ENCODE results near the gene SH3BGRL3.

SH3BGRL3 gene

GRCh38 chr1:26277719-26278118, 2.2 kb upstream of the SH3BGRL3 start:
- no peak for DNase-seq

GRCh38 chr1:26278303-26278702, 1.6 kb upstream of the SH3BGRL3 start:
- DNase-seq, result peak; percentile 86

GRCh38 chr1:26278724-26279455, 996 bp upstream of the SH3BGRL3 start:
- peak; percentile 58 for DNase-seq

- DNase-seq, result peak; percentile 53
These were observed 602 bp downstream of the SH3BGRL3 start for GRCh38 chr1:26280333-26281042.

GRCh38 chr1:26281091-26281958, 1.4 kb downstream of the SH3BGRL3 start:
- peak; percentile 49 for DNase-seq

- DNase-seq, result peak; percentile 57
These were observed 2.1 kb downstream of the SH3BGRL3 start for GRCh38 chr1:26281971-26282370.

GRCh38 chr1:26282401-26282918, 2.6 kb downstream of the SH3BGRL3 start:
- DNase-seq, result no peak

GRCh38 chr1:26283279-26283853, 3.5 kb downstream of the SH3BGRL3 start:
- no peak for DNase-seq

GRCh38 chr1:26283871-26284596, 4.1 kb downstream of the SH3BGRL3 start:
- DNase-seq, result no peak

GRCh38 chr1:26284597-26285347, 4.9 kb downstream of the SH3BGRL3 start:
- DNase-seq, result peak; percentile 90

GRCh38 chr1:26285366-26286063, 5.6 kb downstream of the SH3BGRL3 start:
- no peak for DNase-seq

- no peak for DNase-seq
These were observed 6.2 kb downstream of the SH3BGRL3 start for GRCh38 chr1:26286064-26286416.

GRCh38 chr1:26287033-26287711, 7.3 kb downstream of the SH3BGRL3 start:
- DNase-seq, result peak; percentile 17

- DNase-seq, result no peak
These were observed 7.9 kb downstream of the SH3BGRL3 start for GRCh38 chr1:26287811-26288210.

GRCh38 chr1:26288311-26288941, 8.5 kb downstream of the SH3BGRL3 start:
- no peak for DNase-seq

- no peak for DNase-seq
These were observed 9.5 kb downstream of the SH3BGRL3 start for GRCh38 chr1:26289158-26290059.

GRCh38 chr1:26290122-26290881, 10.4 kb downstream of the SH3BGRL3 start:
- no peak for DNase-seq

GRCh38 chr1:26290882-26291261, 11.0 kb downstream of the SH3BGRL3 start:
- no peak for DNase-seq
